Activated T-cell treated with anti-CD3 and anti-CD28 coated beads for 48 hours (primary cell): ENCODE data around the gene KRTAP7-1.

ENCODE experiments used
- DNase-seq: peaks from one replicate; pipeline ENCODE4 v3.0.0-alpha.2; 2020; ENCODE audit warnings: low read depth

KRTAP7-1 gene, protein sequence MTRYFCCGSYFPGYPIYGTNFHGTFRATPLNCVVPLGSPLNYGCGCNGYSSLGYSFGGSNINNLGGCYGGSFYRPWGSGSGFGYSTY

DNA sequence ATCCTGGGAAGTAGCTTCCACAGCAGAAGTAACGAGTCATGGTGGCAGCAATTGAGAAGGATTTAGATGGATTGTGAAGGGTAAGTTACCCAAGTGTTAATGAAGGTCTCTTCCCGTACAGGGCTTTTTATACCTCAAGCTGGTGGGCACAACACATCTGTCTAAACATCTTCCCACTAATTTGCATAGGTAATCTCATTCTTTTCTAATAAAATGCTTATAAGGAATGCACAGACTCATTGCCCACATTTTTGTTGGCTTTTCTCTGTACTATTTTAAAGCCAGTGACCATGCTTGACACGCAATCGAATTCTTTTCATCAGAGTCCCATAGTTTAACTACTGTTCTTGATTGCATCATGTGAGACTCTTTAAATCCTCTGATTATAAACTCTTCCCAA, at the start of gene KRTAP7-1:
TSS of gene KRTAP7-1 (minus strand) at position 101 of the 400 bp plus-strand sequence. CDS start at position 40, 61 bp downstream.
- DNase-seq = no peak

DNA sequence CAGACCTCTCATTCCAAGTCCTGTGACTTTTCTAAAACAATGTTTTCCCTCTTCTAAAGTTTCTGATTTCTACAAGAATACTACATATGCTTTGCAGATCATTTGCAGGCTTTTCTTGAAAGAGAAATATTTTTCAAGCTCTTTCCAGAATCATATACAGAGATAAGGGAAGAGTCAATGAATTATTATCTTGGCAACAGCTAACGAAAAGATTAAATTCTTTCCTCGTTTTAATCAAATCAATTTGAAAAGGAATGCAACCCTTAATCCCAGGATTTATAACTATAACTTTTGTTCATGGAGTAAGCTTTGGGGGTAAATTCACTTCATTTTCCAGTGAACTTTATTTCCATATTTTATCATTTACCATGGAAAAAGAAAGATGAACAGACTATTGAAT, 45.0 kb upstream of the KRTAP7-1 start:
- no peak for DNase-seq

DNA sequence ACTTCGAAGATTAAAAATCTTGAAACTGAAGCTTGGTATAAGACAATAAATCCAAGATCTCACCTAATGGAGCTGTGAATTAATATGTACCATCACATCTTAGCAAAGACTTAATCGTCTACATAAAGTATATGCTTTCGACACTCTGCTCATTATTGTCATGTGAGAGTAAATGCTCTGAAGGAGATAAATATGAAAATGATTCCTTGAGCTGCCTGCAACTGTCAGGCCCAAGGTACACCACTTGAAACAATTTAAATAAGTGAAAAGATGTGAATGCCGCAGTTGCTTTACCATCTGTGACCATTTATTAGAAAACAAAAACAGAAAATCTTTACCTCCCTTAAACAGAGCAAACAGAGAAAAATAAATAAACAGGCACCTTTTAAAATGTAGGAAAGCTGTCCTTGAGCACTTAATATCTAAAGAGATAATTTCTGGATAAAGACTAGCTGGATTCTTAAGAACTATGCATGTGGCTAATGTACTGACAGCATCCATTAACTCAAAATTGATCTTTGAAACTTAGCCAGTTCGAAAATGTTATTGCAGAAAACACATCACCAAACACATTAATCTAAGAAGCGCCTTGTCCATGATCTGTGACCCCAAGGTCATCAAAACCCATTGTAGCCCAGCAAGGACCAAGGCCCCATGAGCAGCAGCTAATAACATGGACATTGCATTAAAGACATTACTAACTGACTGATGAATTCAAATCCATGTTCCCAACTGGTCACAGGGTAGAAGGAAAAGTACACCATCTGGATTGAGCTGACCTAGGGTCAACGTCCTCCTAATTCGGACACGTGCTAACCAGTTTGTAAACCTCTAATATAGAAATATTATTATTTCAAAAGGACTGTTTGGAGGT, 18.3 kb upstream of the KRTAP7-1 start:
- DNase-seq = no peak

DNA sequence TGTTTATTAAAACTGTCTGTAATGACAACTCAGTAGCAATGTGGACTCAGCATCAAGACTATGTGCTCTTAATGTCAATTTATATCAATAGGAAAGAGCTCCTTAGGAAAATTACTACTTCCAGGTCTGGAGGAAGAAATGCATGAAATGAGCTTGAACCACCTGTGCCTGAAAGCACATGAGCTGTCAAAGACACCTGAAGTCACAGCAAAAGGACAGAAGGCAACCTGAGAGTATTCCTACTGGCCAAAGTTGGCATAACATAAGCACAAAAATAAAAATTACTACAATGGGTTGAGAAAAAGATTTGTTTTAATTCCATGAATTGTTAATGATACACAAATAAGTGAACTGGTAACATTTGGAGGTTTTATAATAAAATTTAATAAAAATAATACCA, 13.4 kb upstream of the KRTAP7-1 start:
- DNase-seq = no peak

DNA sequence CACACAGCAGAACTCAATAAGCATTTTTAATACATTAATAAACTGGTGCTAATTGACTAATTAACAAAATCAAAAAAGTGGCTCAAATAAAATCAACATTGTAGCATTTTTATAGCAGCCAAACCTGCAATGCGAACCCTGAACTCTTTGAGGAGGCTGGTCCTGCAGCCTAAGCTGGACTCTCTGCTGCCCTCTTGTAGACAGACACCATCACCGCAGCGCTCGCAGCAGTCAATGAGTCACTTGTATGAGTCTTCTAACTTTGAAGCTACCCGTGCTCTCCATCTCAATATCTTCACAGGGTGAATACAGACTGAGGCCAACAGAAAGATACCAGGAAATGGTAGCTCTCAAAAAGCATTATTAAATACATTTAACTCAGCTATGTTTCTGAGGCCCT, 9.7 kb upstream of the KRTAP7-1 start:
- DNase-seq = peak; percentile 29

DNA sequence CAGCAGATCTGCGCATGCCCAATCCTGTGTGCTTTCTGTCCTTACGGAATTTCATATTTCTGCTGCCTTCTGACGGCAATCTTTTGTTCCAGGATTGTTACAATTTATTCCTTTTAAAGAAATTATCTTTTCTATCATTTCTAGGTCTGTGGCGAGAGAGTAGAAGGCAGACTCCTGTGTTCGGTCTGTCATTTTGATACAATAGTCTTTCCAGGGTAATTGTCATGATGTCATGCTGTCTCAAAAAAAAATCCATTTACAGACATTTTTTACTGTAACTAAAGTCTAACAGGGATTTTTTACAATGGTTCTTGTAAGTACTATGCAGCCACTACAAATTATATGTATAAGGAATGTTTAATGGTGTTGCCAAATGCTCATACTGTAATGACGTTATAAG, 9.0 kb upstream of the KRTAP7-1 start:
- no peak for DNase-seq

DNA sequence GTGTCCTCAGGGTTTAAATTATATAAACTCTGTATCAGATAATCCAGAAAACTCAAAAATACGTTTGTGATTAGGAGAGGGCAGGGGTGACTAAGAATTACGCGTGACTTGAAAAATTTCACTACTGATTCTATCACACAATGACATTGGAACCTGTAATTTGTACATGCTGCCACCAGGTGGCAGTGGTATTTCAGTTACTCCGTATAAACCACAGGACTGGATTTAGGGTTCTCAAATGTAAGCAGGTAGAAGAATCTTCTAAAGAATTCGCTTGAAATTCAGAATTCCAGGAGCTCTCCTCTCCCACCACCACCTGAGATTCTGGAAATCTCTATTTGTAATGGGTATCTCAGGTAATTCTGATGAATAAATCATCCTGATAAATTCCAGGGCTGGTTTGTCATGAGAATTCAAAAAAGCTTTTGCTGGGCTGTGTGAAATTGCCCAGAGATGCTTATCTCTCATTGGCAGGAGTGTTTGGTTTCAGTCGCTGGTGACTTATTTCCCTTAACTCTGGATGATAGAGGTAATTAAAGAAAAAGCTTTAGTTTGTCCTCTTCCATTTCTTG, 1.7 kb upstream of the KRTAP7-1 start:
- peak; percentile 28 for DNase-seq

DNA sequence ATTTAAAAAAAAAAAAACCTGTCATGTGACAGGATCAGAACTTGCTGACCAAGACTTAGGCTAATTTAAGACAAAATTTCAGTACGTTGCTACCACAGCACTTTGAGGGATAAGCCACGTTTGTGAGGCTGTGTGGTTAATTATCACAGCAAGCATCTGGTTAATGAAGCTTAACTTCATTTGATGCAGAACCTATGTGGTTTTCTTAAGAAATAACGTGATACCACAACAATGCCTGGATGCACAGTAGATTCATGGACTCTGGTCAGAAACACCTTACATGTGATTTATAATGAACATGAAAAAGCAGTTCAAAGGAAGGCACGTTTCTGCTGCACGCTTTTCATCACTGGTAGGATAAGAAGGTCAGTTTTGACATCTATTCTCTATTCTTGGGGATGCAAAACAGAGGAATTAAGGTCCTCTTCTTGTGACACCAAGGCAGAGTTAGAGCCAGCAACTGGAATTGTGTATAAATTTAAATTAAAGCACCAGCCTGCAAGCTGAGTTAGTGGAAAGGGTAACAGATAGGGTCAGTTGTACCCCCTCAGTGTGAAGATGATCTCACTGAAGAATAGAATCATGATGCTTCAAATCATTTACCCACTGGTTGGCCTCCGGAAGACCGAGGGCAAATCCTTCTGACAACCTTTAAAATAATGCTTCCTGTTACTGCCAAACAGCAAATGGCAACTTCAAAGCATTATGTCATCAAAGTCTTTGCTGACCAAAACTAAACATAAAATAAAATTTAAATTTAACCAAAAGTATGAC, 10.5 kb downstream of the KRTAP7-1 start:
- no peak for DNase-seq

DNA sequence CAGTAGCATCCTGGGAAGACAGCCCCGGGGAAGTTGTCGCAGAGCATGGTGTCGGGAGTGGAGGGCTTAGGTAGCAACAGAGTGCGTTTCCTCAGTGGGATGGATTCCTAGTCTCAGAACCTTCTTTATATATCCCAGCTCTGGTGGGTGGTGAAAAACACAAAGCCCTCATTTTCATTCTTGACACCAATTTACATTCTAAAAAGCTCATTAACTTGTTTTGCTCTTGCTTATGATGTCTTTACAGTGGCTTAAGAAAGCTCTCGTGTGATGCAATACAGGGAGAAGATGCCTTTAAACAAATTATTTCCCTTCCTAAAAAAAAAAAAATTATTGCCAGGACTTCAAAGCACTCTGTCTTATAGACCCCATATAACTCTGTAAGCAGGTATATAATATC, 16.4 kb downstream of the KRTAP7-1 start, which contains the start of gene KRTAP8-1:
TSS of gene KRTAP8-1 (minus strand) at position 101 of the 400 bp plus-strand sequence. CDS start at position 47, 54 bp downstream.
- DNase-seq = no peak

DNA sequence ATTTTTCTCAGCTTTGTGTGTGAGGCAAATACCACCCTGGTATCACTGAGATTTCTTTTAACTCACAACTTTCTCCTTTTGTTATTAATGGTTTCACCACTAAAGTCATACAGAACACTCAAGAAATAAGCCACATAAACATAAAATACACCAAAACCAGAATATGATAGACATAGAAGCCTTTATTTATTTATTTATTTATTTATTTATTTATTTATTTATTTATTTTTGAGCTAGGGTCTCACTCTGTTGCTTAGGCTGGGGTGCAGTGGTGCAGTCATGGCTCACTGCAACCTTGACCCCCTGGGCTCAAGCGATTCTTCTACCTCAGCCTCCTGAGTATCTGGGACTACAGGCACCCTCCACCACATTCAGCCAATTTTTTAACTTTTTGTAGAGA, 29.0 kb downstream of the KRTAP7-1 start:
- no peak for DNase-seq

DNA sequence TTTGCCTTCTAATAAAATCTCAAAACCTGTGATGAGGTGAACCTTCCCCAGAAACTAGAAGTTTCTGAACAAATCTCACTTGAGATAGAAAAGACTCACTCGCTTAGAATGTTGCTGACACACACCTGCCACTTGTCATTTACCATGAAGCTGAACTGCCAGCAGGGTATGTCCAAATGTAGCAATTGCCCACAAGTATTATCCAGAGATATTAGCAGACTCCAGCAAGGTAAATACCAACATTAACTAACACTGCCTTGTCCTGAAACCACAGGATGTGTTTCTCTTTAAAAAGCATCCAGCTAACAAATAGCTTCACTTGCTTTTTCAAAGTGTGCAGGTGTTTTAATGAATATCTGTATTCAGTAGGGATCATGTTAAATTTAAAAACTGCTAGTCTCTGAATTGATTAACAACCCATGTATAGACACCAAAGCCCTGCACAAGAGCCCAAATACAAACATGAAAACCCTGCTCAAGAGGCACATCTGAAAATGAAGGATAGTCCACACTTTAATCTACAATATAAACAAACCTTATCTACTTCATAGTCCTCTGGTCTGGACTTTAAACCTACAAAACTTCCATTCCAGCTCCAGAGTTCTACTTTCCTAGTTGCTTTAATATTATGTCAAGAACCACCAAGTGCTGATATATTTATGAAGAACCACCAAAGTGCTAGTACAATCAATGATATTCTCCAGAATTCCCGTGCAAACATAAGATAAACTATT, 35.8 kb downstream of the KRTAP7-1 start:
- DNase-seq = no peak

DNA sequence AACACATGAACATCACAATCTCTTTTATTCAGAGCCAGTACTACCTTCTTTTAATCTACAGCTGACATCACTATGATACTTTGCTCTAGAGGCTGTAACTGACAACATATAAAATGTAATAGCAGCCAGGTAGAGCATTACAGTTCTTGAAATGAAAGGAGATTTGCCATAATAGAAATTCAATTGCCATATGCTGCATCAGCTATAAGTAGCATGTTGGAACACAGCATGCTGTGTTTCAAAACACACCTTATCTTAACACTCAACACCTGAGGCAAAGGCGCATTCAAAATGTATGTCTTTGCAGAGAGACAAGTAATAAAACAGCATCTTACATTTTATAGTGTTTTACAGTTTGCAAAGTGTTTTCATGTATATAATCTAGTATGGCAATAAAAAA, 50.3 kb downstream of the KRTAP7-1 start:
- no peak for DNase-seq
